Gastrocnemius medialis (tissue), 4 donors: ENCODE results near the gene CEP72.

Experiments
- POLR2A ChIP-seq, 2 donors: fragments of 450-650 bp; IDR thresholded peaks; one replicate each; pipeline ENCODE4 v1.6.1; 2017; ENCODE audit warnings: antibody characterized with exemption in 2 of 2, mild to moderate bottlenecking in 2 of 2, moderate library complexity in 2 of 2
- TF ChIP-seq, protein P1 (sequence below), 5 experiments: fragments of 450-650 bp in 3 of 5; fragments of 200-600 bp in 2 of 5; sonication (generic) in 2 of 5; IDR thresholded peaks in 4 of 5; conservative IDR thresholded peaks in 1 of 5; 1 replicate in 4 of 5; 2 replicates in 1 of 5; pipeline ENCODE4 v1.5.1; 2016 to 2019; ENCODE audit warnings: antibody characterized with exemption in 5 of 5, mild to moderate bottlenecking in 3 of 5, moderate library complexity in 3 of 5

DNA sequence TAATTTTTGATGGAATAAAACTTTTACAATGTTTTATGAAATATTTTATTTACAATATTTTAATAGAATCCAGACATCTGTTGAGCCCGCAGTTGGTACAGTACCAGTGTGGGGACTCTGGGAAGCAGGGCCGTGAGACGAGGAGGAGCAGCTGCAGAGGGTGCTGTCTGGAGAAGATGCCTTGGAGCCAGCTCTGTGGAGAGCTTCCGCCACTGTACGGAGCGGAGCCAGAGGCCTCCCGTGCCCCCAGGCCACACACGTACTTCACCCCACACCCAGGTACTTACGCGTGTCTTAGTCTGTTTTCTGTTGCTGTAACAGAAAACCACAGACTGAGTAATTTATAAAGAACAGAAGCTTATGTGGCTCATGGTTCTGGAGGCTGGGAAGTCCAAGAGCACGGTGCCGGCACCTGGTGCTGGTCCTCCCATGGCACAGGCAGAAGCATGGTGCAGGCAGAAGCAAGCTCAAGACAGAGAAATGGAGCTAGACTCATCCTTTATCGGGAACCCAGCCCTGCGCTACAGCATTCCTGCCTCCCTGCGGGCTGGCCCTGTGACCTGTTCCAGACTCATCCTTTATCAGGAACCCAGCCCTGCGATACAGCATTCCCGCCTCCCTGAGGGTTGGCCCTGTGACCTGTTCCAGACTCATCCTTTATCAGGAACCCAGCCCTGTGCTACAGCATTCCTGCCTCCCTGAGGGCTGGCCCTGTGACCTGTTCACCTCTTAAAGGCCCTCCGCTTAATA lies 23.3 kb downstream of the CEP72 start:
- TF ChIP-seq, protein P1, sequence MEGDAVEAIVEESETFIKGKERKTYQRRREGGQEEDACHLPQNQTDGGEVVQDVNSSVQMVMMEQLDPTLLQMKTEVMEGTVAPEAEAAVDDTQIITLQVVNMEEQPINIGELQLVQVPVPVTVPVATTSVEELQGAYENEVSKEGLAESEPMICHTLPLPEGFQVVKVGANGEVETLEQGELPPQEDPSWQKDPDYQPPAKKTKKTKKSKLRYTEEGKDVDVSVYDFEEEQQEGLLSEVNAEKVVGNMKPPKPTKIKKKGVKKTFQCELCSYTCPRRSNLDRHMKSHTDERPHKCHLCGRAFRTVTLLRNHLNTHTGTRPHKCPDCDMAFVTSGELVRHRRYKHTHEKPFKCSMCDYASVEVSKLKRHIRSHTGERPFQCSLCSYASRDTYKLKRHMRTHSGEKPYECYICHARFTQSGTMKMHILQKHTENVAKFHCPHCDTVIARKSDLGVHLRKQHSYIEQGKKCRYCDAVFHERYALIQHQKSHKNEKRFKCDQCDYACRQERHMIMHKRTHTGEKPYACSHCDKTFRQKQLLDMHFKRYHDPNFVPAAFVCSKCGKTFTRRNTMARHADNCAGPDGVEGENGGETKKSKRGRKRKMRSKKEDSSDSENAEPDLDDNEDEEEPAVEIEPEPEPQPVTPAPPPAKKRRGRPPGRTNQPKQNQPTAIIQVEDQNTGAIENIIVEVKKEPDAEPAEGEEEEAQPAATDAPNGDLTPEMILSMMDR (IDR thresholded peaks at IDR 0.05 in 4 of 5, conservative IDR thresholded peaks at IDR 0.05 in 1 of 5): no peak
- no peak for TF ChIP-seq POLR2A (IDR thresholded peaks at IDR 0.05)
